GM12878 (cell line): Measurements from ENCODE around the gene DPP4. TPM values are rescaled to one million over a fixed set of nuclear protein-coding genes. Genes with fewer than 3 reads are reported as not detected.

Experiments used
- ATAC-seq: fragments of 200-7000 bp; cut with Tn5 transposase; 3 replicates; pipeline ENCODE4 v1.9.1; 2020; ENCODE audit warnings: mild to moderate bottlenecking, moderate library complexity
- BruUV-seq: library from RNA; stranded (reverse); fragments of 400-500 nt; replicated peaks from 2 replicates; lab custom pipeline; 2021; lab: Mats Ljungman, UMichigan
- CTCF ChIA-PET: fragments of 300-600 bp; sonication (Branson Sonifier 250); formaldehyde crosslinking; extraction: SDS; loops from one replicate; lab custom pipeline; 2021; ENCODE audit warnings: inconsistent platforms; lab: Yijun Ruan, JAX
- POLR2A ChIA-PET: fragments of 350-600 bp; formaldehyde crosslinking; extraction: SDS; loops from one replicate; lab custom pipeline; 2021; ENCODE audit warnings: inconsistent platforms; lab: Charles Lee
- RAD21 ChIA-PET: fragments of 300-600 bp; sonication (Branson Sonifier 250); formaldehyde crosslinking; loops from one replicate; lab custom pipeline; 2023; ENCODE audit warnings: antibody characterized with exemption; ENCODE audit not compliant: unreplicated experiment; lab: Charles Lee
- SMC1A ChIA-PET: fragments of 300-600 bp; sonication (Branson Sonifier 250); formaldehyde crosslinking; loops from one replicate; lab custom pipeline; 2023; ENCODE audit not compliant: unreplicated experiment, uncharacterized antibody; lab: Charles Lee
- DNase-seq: peaks from one replicate; pipeline ENCODE4 v3.0.0-alpha.2; 2011; ENCODE audit warnings: low read depth, low spot score
- FAIRE-seq: peaks from 3 replicates; lab custom pipeline; 2011; peaks lifted over from hg19 to GRCh38; lab: Jason Lieb, UNC
- H2AFZ ChIP-seq: 2 replicates; pipeline ENCODE4 v1.6.0; 2011; ENCODE audit warnings: low read depth, low read length, control low read depth; ENCODE audit not compliant: control insufficient read depth
- H3K27ac ChIP-seq: 2 replicates; pipeline ENCODE4 v1.5.1; 2011; ENCODE audit warnings: control low read depth; ENCODE audit not compliant: control insufficient read depth, insufficient read depth
- H3K27me3 ChIP-seq, 2 experiments: replicated peaks in 1 of 2; 2 replicates each; pipeline versions ENCODE4 v1.6.0 to v1.6.1; 2011; ENCODE audit warnings: low read length in 1 of 2; ENCODE audit not compliant: control insufficient read depth in 2 of 2, insufficient read depth in 2 of 2
- H3K36me3 ChIP-seq, 2 experiments: 2 replicates each; pipeline ENCODE4 v1.5.1; 2011; ENCODE audit warnings: low read length in 1 of 2; ENCODE audit not compliant: control insufficient read depth in 2 of 2, insufficient read depth in 2 of 2
- H3K4me1 ChIP-seq: 2 replicates; pipeline ENCODE4 v1.6.1; 2011; ENCODE audit warnings: mild to moderate bottlenecking, low read length, moderate library complexity, mixed read lengths; ENCODE audit not compliant: control insufficient read depth, insufficient read depth
- H3K4me2 ChIP-seq: 2 replicates; pipeline ENCODE4 v1.6.0; 2011; ENCODE audit warnings: control low read depth; ENCODE audit not compliant: control insufficient read depth, insufficient read depth
- H3K4me3 ChIP-seq: fragments of 200-600 bp; sonication (generic); 2 replicates; pipeline ENCODE4 v1.5.1; 2016
- H3K79me2 ChIP-seq: 2 replicates; pipeline ENCODE4 v1.6.0; 2011; ENCODE audit warnings: low read length; ENCODE audit not compliant: control insufficient read depth, insufficient read depth
- H3K9ac ChIP-seq: 2 replicates; pipeline ENCODE4 v1.8.0; 2011; ENCODE audit warnings: low read length, control low read depth, mixed read lengths; ENCODE audit not compliant: control insufficient read depth, insufficient read depth
- H3K9me3 ChIP-seq: replicated peaks from 3 replicates; pipeline ENCODE4 v1.5.1; 2011; ENCODE audit warnings: mild to moderate bottlenecking, low read length; ENCODE audit not compliant: control insufficient read depth, insufficient read depth
- H4K20me1 ChIP-seq: 2 replicates; pipeline ENCODE4 v1.6.0; 2011; ENCODE audit not compliant: control insufficient read depth, insufficient read depth
- BRCA1 ChIP-seq: IDR thresholded peaks from 2 replicates; pipeline ENCODE4 v1.6.1; 2011; ENCODE audit warnings: low read depth, low read length, improper control_type of control experiment
- JUND ChIP-seq: IDR thresholded peaks from 2 replicates; pipeline ENCODE4 v1.6.1; 2012; ENCODE audit warnings: low read depth, mild to moderate bottlenecking, low read length, improper control_type of control experiment, moderate library complexity
- RUNX3 ChIP-seq: IDR thresholded peaks from 2 replicates; pipeline ENCODE4 v1.6.1; 2012; ENCODE audit warnings: low read length, inconsistent platforms
- SPI1 ChIP-seq: IDR thresholded peaks from 2 replicates; pipeline ENCODE4 v1.6.1; 2011; ENCODE audit warnings: low read depth, mild to moderate bottlenecking, low read length, moderate library complexity, borderline replicate concordance; ENCODE audit not compliant: insufficient read depth
- WGBS: methylation state at CpG from one replicate; pipeline ENCODE4 v1.1.6; 2016; ENCODE audit warnings: low lambda C conversion rate; ENCODE audit not compliant: insufficient replicate concordance, insufficient coverage; ENCODE audit errors: missing lambda C conversion rate; 5-methylcytosine and 5-hydroxymethylcytosine counted together
- in situ Hi-C: fragments of 300-500 bp; cut with MboI; formaldehyde crosslinking; loops from 9 replicates; pipeline ENCODE4 v1.14.3; 2018; ENCODE audit warnings: mixed read lengths
- intact Hi-C: fragments of 100-400 bp; cut with micrococcal nuclease; formaldehyde crosslinking; loops from one replicate; pipeline ENCODE4 v1.14.2; 2022; ENCODE audit not compliant: unreplicated experiment
- polyA plus RNA-seq, 11 experiments: library from polyadenylated mRNA; depleted of rRNA in 4 of 11; unstranded in 6 of 11; stranded (reverse) in 5 of 11; fragments of >200 nt; fragmentation: Nextera tagmentation in 4 of 11; fragmentation: Illumina TruSeq in 1 of 11; extraction: Ambion mirVana in 4 of 11; extraction: Trizol in 1 of 11; gene quantifications; 1 replicate in 1 of 11; 2 replicates in 10 of 11; pipeline versions ENCODE4 v1.2.1 to v1.2.3, GENCODE V29; 2011 to 2016; ENCODE audit warnings: inconsistent platforms in 2 of 11, missing spikeins in 2 of 11, low read depth in 1 of 11
- total RNA-seq, 4 experiments: library from RNA; depleted of rRNA in 3 of 4; stranded (reverse); fragments of >200 nt in 3 of 4; fragmentation: Illumina TruSeq in 1 of 4; extraction: Trizol in 1 of 4; gene quantifications; 2 replicates each; pipeline versions ENCODE4 v1.2.1 to v1.2.3, GENCODE V29; 2013 to 2021
- TF ChIP-seq, protein P1 (sequence below): fragments of 150-350 bp; IDR thresholded peaks from 2 replicates; pipeline ENCODE4 v1.6.1; 2014; ENCODE audit warnings: mild to moderate bottlenecking, low read depth, low read length

Gene DPP4
- total and polyA plus RNA-seq, 10 of the 15 experiments (the other 5 are each of a cell fraction or from before 2014, with no cell fraction given), result 4.1 to 11.4 (median 9.3) TPM

GRCh38 chr2:162061021-162061420, 13.0 kb downstream of the DPP4 start:
- BruUV-seq, result no TSS peak
- Histone ChIP-seq H2AFZ (no peak overlapping the region), H3K9ac (no peak overlapping the region), H3K27me3 (no peaks in the 10 kb centered on the region), H3K4me1 (peaks cover 59% of the 10 kb centered on the region), H3K4me3 (no peak overlapping the region), H3K36me3 (no peaks in the 10 kb centered on the region), H3K9me3 (peaks cover 10% of the 10 kb centered on the region), H4K20me1 (no peaks in the 10 kb centered on the region), H3K27ac (no peak overlapping the region), H3K79me2 (no peaks in the 10 kb centered on the region), H3K4me2 (no peak overlapping the region)
- in situ Hi-C loops, result no loop called here
- ATAC-seq, result no peak
- SMC1A ChIA-PET, result interaction anchor here (0.6 to 11.1 kb wide), 7 partner anchors 11 to 698 kb away, joined by 3 to 152 read pairs (median 3); partner anchors contain the start of gene DPP4
- RAD21 ChIA-PET, result interaction anchor here (0.6 to 5.0 kb wide), 6 partner anchors 12 to 228 kb away, joined by 3 to 46 read pairs (median 6); partner anchors contain the start of gene DPP4
- DNase-seq, result no peak
- WGBS, result 79% methylated on average over 2 of the region's 2 CpGs
- intact Hi-C loops, result loop anchor here (10.0 kb wide), 1 partner anchor 896 kb away; the partner anchor contains the start of gene TANK
- TF ChIP-seq RUNX3 (peak; percentile 25; the same call in 1 of the 2 replicates), JUND (no peak), BRCA1 (no peak), SPI1 (peak; percentile 65; the same call in 1 of the 2 replicates)
- TF ChIP-seq, protein P1, sequence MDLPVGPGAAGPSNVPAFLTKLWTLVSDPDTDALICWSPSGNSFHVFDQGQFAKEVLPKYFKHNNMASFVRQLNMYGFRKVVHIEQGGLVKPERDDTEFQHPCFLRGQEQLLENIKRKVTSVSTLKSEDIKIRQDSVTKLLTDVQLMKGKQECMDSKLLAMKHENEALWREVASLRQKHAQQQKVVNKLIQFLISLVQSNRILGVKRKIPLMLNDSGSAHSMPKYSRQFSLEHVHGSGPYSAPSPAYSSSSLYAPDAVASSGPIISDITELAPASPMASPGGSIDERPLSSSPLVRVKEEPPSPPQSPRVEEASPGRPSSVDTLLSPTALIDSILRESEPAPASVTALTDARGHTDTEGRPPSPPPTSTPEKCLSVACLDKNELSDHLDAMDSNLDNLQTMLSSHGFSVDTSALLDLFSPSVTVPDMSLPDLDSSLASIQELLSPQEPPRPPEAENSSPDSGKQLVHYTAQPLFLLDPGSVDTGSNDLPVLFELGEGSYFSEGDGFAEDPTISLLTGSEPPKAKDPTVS, result no peak
- CTCF ChIA-PET, result interaction anchor here (1.0 to 3.1 kb wide), 3 partner anchors 7 to 474 kb away, joined by 3 to 16 read pairs (median 4); no protein-coding TSS in a partner anchor
- POLR2A ChIA-PET, result interaction anchor here (10.6 kb wide), 1 partner anchor 11 kb away, joined by 98 read pairs; the partner anchor contains the start of gene DPP4
- FAIRE-seq, result no peak
